NCI-H526 (cell line): ENCODE results near the gene SPHK2.
A peak's percentile ranks its signal among the peaks of the same experiment; 100 is the strongest.
"Not testable (repeated sequence)": the region's sequence is repeated elsewhere in the genome, so short reads cannot be mapped to it uniquely, and the experiment has no call there.

Experiments used
- DNase-seq, 2 experiments: peaks; one replicate each; lab custom pipeline; 2025; lab: John Stamatoyannopoulos, UW

SPHK2 gene

DNA sequence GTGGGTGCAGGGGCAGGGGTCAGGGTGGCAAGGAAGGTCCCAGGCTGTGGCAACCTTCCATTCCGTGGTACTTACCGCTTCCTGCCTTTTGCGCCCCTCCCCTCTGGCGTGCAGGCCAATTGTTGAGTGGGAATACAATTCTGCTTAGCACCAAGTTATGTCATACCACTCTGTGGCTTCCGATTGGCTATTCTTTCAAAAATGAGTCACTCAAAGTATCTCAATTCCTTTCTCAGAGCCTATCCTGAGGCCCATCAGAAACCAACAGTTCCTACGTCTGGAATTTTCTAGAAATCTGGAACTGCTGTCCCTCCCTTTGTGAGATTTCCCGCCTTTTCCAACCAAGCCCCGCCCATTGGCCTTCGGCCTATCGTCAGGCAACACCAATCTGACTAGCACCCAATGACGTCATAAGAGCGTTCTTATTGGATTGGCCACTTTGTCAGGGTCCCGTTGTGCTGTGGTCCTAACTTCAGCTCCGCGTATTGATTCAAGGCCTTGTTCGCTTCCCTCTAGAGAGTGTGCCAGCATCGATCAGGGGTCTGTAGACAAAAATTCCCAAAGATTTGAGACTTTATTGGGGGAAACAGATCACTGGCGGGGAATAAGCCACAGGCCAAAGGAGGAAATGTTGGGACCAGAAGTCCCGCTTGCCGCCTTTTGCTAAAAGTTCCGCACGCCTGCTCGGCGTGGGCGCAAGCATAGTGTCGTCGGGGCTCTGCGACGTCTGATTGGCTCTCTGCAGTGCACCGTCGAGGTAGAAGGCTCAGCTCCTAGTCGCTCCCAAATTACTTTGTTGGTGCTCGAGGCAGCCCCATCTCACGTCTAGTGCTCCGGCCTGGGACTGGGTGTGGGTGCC, 41.8 kb downstream of the SPHK2 start:
- DNase-seq = peak; percentile 96 to 97

DNA sequence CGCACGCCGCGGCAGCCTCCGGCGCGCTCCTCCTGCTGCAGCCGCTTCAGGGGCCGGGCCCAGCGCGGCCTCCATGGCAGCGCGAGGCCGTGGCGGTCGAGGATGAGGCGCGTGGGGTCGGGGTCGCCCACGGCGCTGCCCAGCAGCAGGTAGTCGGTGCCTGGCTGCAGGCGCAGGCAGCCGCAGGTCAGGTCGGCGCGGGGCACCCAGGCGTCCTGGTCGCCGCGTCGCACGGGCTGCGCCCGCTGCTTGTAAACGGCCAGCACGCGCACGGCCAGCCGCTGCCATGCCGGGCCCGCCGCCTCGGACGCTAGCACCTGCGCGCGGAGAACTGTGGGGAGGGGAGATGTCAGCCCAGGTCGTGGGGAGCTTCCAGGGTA, 42.4 kb downstream of the SPHK2 start:
- no peak for DNase-seq

DNA sequence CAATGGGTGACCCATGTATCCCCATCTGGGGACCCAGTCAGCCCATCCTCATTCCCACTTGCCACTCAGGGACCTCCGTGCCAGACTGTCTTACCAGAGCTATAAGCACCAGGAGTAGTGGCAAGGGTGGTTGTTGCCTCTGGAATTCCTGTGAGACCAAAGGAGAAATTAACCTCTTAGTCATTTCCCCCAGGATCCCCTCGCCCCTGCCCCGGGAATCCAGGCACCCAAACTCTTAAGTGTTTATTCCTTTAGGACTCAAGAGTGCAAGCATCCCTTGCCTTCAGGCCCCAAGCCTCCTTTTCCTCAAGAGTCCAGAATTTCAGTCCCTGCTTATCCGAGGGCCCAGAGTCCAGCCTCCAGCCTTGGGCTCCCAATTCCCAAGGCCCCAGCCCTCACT, 44.4 kb downstream of the SPHK2 start:
- DNase-seq = no peak

DNA sequence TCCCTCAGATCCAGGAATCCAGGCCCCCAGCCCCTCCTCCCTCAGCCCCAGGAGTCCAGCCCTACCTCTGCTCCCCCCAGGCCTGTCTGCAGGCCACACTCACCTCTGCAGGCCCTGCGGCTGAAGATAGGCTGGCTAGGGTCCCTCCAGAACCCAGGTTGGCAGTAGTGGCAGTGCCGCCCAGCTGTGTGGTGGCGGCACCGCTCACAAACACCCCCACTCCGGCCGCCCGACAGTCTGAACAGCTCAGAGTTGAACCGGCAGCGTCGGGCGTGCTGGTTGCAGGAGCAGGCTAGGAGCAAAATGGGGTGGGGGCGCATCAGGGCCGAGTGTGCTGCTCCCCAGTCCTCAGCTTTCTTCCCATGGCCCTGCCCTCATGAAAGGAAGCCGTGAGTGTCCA, 45.2 kb downstream of the SPHK2 start:
- no peak for DNase-seq

DNA sequence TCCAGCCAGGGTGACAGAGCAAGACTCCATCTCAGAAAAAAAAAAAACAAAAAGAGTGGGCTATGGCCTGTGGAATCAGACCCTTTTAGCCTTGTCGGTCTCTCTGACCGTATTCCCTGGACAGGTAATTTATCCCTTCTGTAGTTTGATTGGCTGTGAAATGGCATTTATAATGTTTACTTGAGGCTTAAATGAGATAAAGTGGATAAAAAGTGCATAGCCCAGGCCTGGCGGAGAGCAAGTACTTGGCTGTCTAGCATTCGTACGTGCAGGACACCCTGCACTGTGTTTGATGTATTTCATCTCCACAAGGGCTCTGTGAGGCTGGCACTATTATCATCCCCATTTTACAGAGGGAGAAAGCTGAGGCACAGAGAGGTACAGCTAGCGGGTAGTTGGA, 46.5 kb downstream of the SPHK2 start:
- DNase-seq = no peak

DNA sequence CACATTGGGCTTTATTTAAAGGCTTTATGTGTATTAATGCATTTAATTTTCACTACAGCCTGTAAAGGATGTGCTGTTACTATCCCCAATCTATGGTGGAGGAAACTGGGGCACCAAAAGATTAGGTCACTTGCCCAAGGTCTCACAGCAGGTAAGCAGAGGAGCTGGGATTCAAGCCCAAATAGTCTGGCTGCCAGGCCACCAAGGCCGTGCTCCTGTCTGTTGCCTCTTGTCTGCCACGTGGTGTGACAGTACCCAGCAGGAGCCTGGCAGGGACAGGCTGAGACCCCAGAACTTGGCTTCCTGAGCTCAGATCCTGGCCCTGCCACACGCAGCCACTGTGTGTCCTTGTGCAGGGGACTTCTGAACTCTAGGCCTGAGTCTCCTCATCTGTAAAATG, 49.0 kb downstream of the SPHK2 start:
- DNase-seq = no peak

DNA sequence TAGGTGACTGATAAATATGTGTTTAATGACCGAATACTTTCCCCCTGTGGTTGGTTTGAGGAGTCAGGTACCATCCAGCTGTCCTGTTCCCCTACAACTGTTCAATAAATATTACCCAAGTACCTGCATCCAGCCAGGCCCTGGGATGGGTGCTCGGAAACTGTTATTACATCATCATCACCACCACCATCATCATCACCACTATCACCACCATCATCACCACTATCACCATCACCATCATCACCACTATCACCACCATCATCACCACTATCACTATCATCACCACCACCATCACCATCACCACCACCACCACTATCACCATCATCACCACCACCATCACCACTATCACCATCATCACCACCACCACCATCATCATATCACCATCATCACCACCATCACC, 49.5 kb downstream of the SPHK2 start:
- no peak for DNase-seq

DNA sequence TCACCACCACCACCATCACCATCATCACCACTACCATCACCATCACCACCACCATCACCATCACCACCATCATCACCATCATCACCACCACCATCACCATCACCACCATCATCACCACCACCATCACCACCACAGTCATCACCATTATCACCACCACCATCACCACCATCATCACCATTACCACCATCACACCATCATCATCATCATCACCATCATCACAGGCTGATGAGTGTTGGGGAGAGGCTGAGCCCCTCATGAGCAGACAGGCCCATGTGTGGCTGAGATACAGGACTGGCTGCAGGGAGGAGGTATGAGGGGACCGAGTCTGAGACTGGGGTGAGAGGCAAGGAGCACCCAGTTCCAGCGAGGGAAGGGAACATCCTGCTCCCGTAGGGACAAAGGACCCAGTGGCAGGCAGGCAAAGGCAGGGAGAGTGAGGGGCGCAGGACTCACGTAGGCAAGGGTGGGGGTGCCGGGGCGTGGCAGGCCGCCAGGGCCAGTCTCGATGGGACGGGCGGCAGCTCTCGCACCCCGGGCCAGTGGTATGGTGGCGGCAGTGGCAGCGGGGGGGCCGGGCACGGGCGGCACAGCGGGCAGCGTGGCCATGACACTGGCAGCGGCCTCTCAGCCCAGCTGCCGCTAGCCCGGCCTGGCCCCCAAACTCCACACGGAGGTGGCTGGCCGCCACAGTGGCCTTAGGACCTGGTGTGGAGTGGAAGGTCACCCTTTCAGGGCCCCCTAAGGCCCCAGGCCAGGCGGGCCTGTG, 50.8 kb downstream of the SPHK2 start:
- no peak for DNase-seq

DNA sequence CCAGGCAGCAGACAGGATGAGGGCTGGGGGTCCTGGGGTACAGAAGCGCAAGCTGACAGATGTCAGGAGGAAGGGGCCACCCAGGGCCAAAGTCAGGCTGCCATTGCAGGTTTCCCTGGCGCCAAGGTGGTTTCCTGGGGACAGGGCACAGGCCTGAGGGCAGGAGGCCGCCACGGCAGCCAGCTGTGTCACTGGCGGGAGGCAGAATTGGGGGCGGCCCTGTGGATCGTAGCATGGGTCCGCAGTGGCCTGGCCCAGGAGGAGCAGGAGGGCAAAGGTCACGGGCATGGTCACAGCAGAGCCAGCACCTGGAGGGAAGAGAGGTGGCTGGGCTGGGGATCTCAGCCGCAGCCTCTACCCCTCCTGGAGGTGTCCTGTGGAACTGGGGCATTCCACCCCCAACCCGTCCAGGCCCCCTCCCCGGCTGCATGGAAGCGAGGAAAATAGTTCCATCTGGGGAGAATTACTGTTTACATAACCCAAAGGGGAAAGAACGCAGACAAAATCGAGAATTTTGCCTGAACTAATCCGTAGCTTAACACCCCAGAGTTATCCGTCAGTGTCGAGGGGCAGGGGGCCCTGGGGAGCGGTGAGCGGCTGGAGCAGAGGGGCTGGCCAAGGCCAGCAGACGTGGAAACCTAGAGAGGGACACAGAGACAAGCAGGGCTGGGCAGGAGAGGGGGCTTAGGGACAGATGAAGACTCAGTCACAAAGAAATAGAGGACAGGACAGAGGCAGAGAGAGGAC, 51.6 kb downstream of the SPHK2 start:
- DNase-seq = no peak

DNA sequence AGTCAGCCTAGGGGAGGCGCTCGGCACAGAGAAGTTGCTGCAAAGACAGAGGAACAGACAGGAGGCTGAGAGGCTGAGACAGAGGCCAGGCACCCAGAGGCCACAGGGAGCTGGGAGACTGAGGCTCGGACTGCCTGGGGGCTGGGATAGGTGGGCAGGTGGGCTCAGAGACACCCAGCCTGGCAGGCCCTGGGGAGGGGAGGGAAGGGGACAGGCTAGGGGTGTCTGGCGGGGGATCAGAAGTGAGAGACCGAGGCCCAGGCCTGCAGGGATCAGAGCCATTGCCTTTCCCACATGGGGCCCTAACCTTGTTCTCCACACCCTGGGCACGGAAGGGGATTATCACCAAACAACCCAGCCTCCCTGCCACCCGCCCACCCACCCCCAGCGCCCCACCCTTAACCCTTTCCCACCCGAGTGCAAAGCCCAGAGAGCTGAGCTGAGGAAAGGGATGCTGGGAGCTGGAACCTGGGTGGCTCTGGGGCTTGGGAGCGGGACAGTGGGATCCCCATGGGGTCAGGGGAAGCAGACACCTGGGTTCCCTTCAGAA, 52.2 kb downstream of the SPHK2 start:
- DNase-seq = no peak

DNA sequence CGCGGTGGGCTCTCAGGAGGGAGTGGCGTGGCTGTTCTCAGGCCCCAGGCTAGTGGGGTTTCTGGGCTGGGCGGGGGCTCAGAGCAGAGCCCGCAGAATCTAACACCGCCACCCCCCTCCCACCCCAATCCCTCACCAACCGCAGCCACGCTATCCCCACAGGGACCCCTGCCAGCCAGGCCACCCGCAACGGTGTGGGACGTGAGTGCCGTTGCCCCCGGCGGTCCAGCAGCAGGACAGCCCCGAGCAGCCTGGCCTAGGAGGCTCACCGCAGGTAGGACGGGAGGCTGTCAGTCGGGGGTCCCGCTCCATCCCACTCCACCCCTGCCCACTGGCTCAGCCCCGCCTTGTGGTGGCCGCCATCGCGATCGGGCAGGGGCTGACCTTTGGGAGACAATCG, 53.7 kb downstream of the SPHK2 start, which contains the start of gene NTN5:
NTN5 (minus strand) TSS at position 24 of the 400 bp plus-strand sequence. CDS start 2,031 bp downstream, outside the sequence.
- no peak for DNase-seq

DNA sequence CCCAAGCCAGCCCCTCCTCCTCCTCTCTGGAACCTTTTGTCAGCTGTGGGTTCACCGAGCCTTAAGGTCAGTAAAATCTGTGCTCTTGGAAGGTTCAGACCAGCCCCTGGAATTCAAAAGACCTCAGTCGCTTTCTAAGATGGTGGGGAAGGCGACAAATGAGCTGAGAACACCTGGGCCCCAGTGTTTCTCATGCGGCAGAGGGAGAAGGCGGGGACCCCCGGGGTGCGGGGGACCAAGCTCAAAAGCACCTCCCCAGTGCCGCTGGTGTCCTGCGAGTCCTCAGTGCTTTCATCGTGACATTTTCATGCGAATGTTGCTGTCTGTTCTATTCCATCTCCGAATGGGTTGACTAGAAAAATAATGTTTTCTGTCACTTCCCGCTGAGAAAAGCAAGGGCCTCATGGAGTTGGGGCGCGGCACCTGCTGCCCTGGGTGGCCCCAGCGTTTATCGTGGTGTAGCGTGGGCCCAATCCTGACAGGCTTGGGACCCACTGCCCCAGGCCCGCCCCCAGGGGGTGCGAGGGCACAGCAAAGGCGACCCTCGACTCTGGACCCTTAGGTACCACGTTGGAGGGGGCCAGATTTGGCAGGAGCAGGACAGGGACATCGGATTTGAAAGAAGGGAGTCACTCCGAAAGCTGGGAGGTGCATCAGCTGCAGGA, 54.3 kb downstream of the SPHK2 start:
- no peak for DNase-seq

DNA sequence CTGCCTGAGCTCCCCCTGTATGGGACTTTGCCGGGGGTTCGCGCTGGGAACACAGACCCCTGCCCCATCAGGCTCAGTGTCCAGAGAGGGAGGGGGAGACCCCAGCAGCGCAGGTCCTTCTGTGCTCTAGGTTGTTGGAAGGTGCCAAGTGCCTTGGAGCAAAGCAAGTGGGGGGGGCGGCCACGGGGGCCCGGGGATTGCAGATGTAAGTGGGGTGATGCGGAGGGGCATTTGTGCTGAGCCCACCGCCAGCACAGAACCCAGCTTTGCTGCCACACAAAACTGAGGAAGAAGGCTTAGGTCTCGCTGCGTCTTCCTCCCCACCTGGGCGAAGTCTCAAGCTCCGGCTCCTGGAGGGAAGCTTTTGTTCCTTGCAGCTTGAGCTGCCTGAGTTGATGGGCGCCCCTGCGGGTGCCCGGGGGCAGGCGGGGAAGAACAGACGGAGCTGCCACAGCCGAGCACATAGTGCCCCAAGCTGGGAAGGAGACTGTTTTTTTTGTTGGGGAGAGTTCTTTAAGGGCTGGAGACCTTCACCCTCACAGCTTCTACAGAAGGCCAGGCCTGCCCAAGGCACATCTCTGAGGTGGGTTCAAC, 55.0 kb downstream of the SPHK2 start:
- no peak for DNase-seq

DNA sequence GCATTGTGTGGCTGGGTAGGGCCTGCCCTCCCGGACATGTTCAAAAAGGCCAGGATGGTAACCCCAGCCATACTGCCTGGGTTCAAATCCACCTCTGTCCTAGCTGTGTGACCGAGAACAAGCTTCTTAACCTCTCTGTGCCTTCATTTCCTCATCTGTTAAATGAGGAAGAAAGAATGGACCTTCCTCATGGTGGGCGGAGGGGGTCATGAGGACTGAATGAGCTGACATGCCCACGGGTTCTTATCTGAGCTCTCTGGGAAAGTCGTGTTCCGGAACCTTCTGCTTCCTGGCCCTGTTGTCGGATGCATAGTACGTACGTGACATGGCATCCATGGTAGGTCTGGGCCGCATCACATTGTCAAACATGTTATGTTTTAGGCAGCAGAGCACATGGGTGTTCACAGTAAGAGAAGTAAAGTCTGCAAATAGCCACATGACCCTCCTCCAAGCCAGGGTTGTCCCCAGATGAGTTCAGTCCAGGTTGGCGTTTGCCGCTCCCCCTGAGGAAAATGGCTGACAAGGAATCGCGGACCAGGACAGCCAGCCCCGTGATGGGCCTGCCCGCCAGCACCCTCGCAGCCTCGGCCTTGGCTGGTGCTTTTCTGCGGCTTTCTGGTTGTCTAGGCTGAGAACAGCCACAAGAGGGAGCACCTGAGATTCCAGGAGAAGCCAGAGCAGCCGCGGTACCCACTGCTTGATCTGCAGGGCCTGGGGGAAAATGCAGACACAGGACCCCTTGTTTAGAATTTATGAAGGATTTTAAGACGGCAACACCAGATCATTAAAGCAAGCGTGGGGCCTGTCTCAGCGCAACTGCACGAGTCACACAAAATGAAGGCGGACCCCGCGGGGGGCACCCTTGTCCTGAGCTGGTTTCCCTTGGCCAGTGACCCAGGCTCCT, 55.9 kb downstream of the SPHK2 start:
- DNase-seq = peak; percentile 84 to 92

DNA sequence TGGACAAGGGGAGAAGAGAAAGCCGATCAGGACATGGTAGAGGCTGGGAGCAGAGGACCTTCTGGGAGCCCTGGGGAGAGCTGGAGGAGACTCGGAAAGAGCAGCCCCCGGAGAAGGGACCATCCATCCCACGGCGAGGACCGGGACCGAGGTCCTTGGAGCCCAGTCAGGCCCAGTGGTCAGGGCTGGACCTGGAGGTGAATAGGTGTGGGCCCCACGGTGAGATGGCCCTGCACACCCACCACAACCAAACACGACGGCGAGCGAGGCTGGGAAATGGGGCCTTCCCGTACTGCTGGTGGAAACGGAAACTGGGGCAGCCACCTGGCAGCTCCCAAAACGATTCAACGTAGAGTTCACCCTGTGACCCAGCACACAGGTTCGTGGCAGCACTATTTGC, 57.2 kb downstream of the SPHK2 start:
- DNase-seq = no peak

DNA sequence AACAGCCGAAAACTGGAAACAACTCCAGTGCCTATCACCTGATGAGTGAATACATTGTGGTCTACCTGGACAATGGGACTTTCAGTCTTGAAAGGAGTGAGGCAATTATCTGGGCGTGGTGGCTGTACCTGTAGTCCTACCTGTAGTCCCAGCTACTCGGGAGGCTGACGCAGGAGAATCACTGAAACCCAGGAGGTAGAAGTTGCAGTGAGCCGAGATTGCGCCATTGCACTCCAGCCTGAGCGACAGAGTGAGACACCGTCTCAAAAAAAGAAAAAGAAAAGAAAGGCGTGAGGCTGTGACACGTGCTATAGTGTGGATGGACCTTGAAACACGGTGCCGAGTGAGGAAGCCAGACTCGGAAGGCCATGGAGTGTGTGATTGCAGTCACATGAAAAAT, 57.6 kb downstream of the SPHK2 start:
- no peak for DNase-seq

DNA sequence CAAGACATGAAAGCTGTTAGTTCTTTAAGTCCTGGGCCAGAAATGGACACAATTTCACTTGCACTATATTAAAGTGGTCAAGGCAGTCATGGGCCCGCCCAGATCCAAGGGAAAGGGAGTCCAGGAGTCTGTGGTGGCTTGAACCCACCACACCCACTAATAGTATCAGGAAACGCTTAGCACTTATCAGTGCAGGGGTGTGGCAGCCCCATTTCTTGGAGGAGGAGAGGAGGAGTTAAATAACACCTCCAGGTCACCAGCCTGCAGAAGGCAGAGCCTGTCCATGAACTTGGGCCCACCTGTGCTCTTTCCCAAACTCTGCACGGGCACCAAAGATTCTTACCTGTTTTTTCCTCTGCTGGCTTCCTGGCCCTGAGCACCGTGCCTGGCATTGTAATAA, 58.9 kb downstream of the SPHK2 start:
- no peak for DNase-seq

DNA sequence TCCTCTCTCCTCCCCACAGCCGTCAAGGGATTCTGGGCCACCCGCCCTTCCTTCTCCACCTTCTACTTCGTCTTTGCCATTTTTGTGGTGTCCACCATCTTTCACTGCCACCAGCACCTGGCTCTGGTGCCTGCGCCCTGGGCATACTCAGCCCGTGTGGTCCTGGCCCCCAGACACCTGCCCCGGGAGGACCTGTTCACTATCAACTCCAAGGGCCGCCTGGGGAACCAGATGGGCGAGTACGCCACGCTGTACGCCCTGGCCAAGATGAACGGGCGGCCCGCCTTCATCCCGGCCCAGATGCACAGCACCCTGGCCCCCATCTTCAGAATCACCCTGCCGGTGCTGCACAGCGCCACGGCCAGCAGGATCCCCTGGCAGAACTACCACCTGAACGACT, 60.7 kb downstream of the SPHK2 start:
- not testable (repeated sequence) for DNase-seq
